HG03095 (cell line): Measurements from ENCODE around the gene ABHD16A.
A peak's percentile ranks its signal among the peaks of the same experiment; 100 is the strongest.

Experiments used
- ATAC-seq: cut with Tn5 transposase; IDR thresholded peaks from one replicate; pipeline ENCODE4 v1.9.1; 2021; ENCODE audit warnings: moderate library complexity; ENCODE audit not compliant: unreplicated experiment

ABHD16A gene

GRCh38 chr6:31702819-31703716, at the start of gene ABHD16A:
Gene ABHD16A, minus strand, starts transcription at chr6:31703324. Its CDS starts 43 bp downstream, at chr6:31703281.
- peak; percentile 74 for ATAC-seq

GRCh38 chr6:31752739-31753319, 49.7 kb upstream of the ABHD16A start:
- ATAC-seq: no peak

GRCh38 chr6:31750411-31751022, 47.4 kb upstream of the ABHD16A start:
- no peak for ATAC-seq

GRCh38 chr6:31749301-31750036, 46.3 kb upstream of the ABHD16A start:
- ATAC-seq: no peak

GRCh38 chr6:31744422-31744821, 41.3 kb upstream of the ABHD16A start:
- no peak for ATAC-seq

GRCh38 chr6:31742894-31743293, 39.8 kb upstream of the ABHD16A start:
- ATAC-seq: no peak

GRCh38 chr6:31741815-31742214, 38.7 kb upstream of the ABHD16A start:
- no peak for ATAC-seq

- ATAC-seq: no peak
Observed at GRCh38 chr6:31740397-31741223, 37.5 kb upstream of the ABHD16A start.

- ATAC-seq: peak; percentile 69
Observed at GRCh38 chr6:31739639-31740396, 36.7 kb upstream of the ABHD16A start, which contains the start of gene MSH5. Gene MSH5, plus strand, starts transcription at chr6:31740005. Its CDS starts 462 bp downstream, at chr6:31740467.

GRCh38 chr6:31737991-31738979, 35.2 kb upstream of the ABHD16A start:
- ATAC-seq: no peak

- no peak for ATAC-seq
Observed at GRCh38 chr6:31737315-31737990, 34.3 kb upstream of the ABHD16A start.

- no peak for ATAC-seq
Observed at GRCh38 chr6:31736768-31737314, 33.7 kb upstream of the ABHD16A start.

GRCh38 chr6:31736021-31736767, 33.1 kb upstream of the ABHD16A start, which contains the start of gene CLIC1:
Gene CLIC1, minus strand, starts transcription at chr6:31736530. Its CDS starts 230 bp downstream, at chr6:31736300.
- ATAC-seq: no peak

- ATAC-seq: peak; percentile 24
Observed at GRCh38 chr6:31734821-31735406, 31.8 kb upstream of the ABHD16A start.

GRCh38 chr6:31734247-31734820, 31.2 kb upstream of the ABHD16A start:
- ATAC-seq: no peak

GRCh38 chr6:31733734-31734133, 30.6 kb upstream of the ABHD16A start:
- ATAC-seq: no peak
